ENCODE results near the gene NKD1.
"Not testable (repeated sequence)": the region's sequence is repeated elsewhere in the genome, so short reads cannot be mapped to it uniquely, and the experiment has no call there.

The NKD1 gene

DNA sequence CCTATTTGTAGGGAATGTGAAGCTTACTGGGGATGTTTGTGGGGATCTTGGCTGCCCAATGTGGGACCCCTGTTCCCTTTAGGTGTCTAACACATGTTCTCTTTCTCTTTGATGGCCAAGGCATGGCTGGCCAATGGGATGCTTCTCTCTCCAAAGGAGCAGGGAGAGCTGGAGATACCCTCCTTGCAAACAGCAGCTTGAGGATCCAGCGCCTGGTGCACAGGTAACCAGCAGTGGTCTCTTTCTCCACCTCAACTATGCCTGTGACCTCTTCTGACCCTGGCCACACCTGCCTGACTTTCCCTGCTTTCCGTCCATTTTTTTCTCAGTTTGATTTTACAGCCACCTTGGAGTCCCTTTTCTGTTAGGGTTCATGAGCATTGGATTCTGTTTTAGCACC is 16.8 kb upstream of the NKD1 start:
- H3K4me1 ChIP-seq (ENCODE audit: control insufficient read depth, insufficient read depth, low read length), result no peaks in the 10 kb centered on the region
- no peak for DNase-seq (ENCODE audit: low read depth)

DNA sequence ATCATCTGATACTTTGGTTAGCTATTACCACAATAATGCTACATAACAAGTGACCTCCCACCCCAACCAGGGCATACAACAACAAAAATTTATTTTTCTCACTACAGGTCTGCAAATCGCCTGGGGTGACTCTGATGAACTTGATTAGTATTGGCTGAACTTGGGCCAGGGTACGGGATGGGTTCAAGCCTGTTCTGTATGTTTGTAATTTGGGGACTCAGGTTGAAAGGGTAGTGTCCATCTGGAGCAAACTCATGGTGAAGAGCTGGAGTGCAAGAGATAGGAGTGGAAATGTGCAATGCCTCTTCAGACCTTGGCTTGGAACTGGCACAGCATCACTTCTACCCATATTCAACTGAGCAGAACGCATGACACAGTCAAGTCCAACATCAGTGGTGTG is 16.3 kb upstream of the NKD1 start:
- H3K9me3 ChIP-seq (ENCODE audit: control insufficient read depth, low read length), result peaks cover 27% of the 10 kb centered on the region
- H3K4me3 ChIP-seq (ENCODE audit: low read length), result no peak overlapping the region
- H3K4me1 ChIP-seq (ENCODE audit: control insufficient read depth, insufficient read depth, low read length), result no peaks in the 10 kb centered on the region
- no peak for DNase-seq (ENCODE audit: low read depth)
- H3K27me3 ChIP-seq (replicated peaks; ENCODE audit: control insufficient read depth, insufficient read depth, low read length), result peaks cover 14% of the 10 kb centered on the region
- H3K36me3 ChIP-seq (ENCODE audit: control insufficient read depth, insufficient read depth, low read length, severe bottlenecking), result no peaks in the 10 kb centered on the region
- no peak overlapping the region for H3K9ac ChIP-seq (ENCODE audit: low read length)

More for the DNA sequence above, 16.8 kb upstream of the NKD1 start:
- no peak overlapping the region for H3K9ac ChIP-seq (ENCODE audit: low read length)
- H3K9me3 ChIP-seq (ENCODE audit: control insufficient read depth, low read length), result peaks cover 27% of the 10 kb centered on the region
- H3K4me3 ChIP-seq (ENCODE audit: low read length), result no peak overlapping the region
- peaks cover 14% of the 10 kb centered on the region for H3K27me3 ChIP-seq (replicated peaks; ENCODE audit: control insufficient read depth, insufficient read depth, low read length)
- H3K36me3 ChIP-seq (ENCODE audit: control insufficient read depth, insufficient read depth, low read length, severe bottlenecking), result no peaks in the 10 kb centered on the region

DNA sequence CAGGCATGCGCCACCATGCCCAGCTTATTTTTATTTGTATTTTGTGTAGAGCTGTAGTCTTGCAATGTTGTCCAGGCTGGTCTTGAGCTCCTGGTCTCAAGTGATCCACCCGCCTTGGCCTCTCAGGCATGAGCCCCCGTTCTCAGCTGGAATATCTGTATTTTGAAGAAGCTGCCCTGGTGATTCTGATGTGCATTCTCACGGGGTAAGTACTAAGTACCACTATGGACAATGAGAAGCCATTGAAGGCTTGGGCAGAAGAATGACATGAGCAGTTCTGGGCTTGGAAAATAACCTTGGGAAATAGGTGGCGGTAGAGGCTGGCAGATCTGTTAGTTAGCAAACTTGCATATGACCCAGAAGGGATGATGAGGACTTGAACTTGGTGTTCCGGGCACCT is 15.6 kb upstream of the NKD1 start:
- H3K4me1 ChIP-seq (ENCODE audit: control insufficient read depth, insufficient read depth, low read length), result no peaks in the 10 kb centered on the region

GRCh38 chr16:50533317-50533716 is 14.9 kb upstream of the NKD1 start:
- Histone ChIP-seq H3K4me1 (ENCODE audit: control insufficient read depth, insufficient read depth, low read length) (no peaks in the 10 kb centered on the region), H3K27me3 (replicated peaks; ENCODE audit: control insufficient read depth, insufficient read depth, low read length) (peaks cover 26% of the 10 kb centered on the region), H3K9ac (ENCODE audit: low read length) (no peak overlapping the region), H3K9me3 (ENCODE audit: control insufficient read depth, low read length) (peaks cover 27% of the 10 kb centered on the region), H3K4me3 (ENCODE audit: low read length) (no peak overlapping the region), H3K36me3 (ENCODE audit: control insufficient read depth, insufficient read depth, low read length, severe bottlenecking) (no peaks in the 10 kb centered on the region)
- DNase-seq (ENCODE audit: low read depth), result no peak

More for the DNA sequence above, 15.6 kb upstream of the NKD1 start:
- no peak overlapping the region for H3K9ac ChIP-seq (ENCODE audit: low read length)
- peaks cover 19% of the 10 kb centered on the region for H3K27me3 ChIP-seq (replicated peaks; ENCODE audit: control insufficient read depth, insufficient read depth, low read length)
- no peak overlapping the region for H3K4me3 ChIP-seq (ENCODE audit: low read length)
- no peaks in the 10 kb centered on the region for H3K36me3 ChIP-seq (ENCODE audit: control insufficient read depth, insufficient read depth, low read length, severe bottlenecking)
- peaks cover 27% of the 10 kb centered on the region for H3K9me3 ChIP-seq (ENCODE audit: control insufficient read depth, low read length)
- DNase-seq (ENCODE audit: low read depth), result no peak

DNA sequence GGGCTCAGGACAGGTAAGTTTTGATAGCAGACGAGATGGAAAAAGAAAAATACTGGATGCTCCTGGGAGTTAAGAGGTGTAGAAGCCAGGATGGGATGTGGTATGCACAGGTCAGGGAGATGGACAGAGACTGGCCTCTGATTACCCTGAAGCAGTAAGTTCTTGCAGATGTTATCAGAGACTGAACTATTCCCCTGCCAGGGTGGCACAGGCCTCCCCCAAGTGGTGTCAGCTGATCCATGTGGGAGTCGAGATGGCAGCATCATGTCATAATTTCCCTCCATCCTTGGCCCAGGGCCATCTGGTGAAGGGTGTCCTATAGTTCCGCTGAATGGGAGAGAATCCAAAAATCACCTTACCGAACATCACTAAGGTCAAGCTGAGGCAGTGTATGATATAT is 14.1 kb upstream of the NKD1 start:
- no peak overlapping the region for H3K4me3 ChIP-seq (ENCODE audit: low read length)
- no peak overlapping the region for H3K9ac ChIP-seq (ENCODE audit: low read length)
- H3K4me1 ChIP-seq (ENCODE audit: control insufficient read depth, insufficient read depth, low read length), result no peaks in the 10 kb centered on the region
- H3K27me3 ChIP-seq (replicated peaks; ENCODE audit: control insufficient read depth, insufficient read depth, low read length), result peaks cover 29% of the 10 kb centered on the region
- peaks cover 19% of the 10 kb centered on the region for H3K9me3 ChIP-seq (ENCODE audit: control insufficient read depth, low read length)
- no peaks in the 10 kb centered on the region for H3K36me3 ChIP-seq (ENCODE audit: control insufficient read depth, insufficient read depth, low read length, severe bottlenecking)
- DNase-seq (ENCODE audit: low read depth), result no peak

DNA sequence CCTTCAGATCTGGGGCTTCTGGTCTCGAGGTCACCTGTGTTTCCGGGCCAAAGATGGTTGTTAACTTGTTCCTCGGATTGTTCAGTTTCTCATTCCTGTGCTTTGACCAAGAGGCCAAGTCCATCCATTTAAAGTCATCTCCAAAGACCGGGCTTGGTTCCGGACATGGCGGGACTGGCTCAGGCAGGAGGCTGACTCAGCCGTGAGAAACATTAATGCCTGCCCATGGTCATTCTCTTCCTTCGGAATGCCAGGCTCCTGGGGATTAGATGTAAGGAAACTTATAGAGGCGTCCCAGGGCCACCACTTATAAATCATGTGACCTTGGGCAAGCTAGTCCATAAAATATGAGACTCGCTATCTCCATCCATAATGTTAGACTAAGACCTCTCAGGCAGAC is 13.6 kb upstream of the NKD1 start:
- Histone ChIP-seq H3K4me1 (ENCODE audit: control insufficient read depth, insufficient read depth, low read length) (no peaks in the 10 kb centered on the region), H3K36me3 (ENCODE audit: control insufficient read depth, insufficient read depth, low read length, severe bottlenecking) (no peaks in the 10 kb centered on the region), H3K27me3 (replicated peaks; ENCODE audit: control insufficient read depth, insufficient read depth, low read length) (peaks cover 24% of the 10 kb centered on the region), H3K9ac (ENCODE audit: low read length) (no peak overlapping the region), H3K9me3 (ENCODE audit: control insufficient read depth, low read length) (peaks cover 14% of the 10 kb centered on the region), H3K4me3 (ENCODE audit: low read length) (no peak overlapping the region)
- DNase-seq (ENCODE audit: low read depth), result no peak

DNA sequence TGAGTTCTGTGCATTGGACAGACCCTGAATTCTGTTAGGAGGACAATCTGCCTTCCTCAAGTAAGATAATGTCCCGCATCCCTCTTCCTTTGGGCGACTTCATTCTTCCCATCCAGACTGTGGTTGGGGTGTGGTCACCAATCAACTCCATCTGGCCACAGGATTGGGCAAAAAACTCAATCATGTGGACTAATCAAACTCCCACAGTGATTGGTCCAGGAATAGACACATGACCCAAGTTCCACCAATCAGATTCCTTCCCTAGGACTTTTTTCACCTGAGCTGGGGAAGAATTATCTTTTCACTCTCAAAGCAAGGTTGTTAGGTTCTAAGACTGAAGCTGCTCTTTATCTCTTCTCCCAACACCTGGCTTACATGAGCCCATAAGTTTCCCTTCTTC is 13.2 kb upstream of the NKD1 start:
- no peaks in the 10 kb centered on the region for H3K4me1 ChIP-seq (ENCODE audit: control insufficient read depth, insufficient read depth, low read length)
- H3K4me3 ChIP-seq (ENCODE audit: low read length), result no peak overlapping the region
- no peak overlapping the region for H3K9ac ChIP-seq (ENCODE audit: low read length)
- DNase-seq (ENCODE audit: low read depth), result no peak
- peaks cover 23% of the 10 kb centered on the region for H3K27me3 ChIP-seq (replicated peaks; ENCODE audit: control insufficient read depth, insufficient read depth, low read length)
- H3K9me3 ChIP-seq (ENCODE audit: control insufficient read depth, low read length), result peaks cover 10% of the 10 kb centered on the region
- H3K36me3 ChIP-seq (ENCODE audit: control insufficient read depth, insufficient read depth, low read length, severe bottlenecking), result no peaks in the 10 kb centered on the region

DNA sequence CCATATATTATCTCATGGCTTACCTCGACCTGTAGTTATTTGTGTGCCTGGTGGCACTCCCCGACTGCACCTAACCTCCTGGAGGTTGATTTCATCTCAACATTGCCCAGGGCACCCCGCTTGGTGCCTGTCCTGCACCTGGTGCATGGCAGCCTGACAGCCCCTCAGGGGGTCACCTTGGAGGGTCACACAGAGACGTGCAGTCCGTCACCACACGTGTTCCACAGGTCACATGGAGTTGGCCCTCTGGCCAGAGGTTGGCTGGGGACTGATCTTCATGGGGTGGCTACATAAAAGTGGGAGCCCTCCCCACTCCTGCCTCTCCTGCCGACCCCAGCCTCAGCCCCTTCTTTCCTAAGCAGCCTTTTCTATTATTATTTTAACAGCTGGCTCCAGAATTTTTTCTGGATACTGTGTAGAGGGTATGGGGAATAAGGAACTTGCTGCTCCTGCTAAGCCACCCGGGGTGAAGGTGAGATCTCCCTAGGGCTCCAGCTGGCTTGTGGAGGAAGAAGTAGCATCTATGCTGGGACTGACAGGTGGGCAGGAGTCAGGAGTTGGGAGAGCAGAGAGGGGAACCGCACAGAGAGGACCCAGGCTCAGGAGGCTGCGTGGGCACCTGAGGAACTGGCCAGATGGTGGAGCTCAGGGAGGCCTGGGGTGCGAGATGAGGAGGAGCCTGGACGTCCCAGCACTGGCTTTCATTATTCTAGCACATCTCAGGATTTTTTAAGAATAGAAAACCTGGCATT is 12.5 kb upstream of the NKD1 start:
- no peaks in the 10 kb centered on the region for H3K4me1 ChIP-seq (ENCODE audit: control insufficient read depth, insufficient read depth, low read length)
- peaks cover 23% of the 10 kb centered on the region for H3K27me3 ChIP-seq (replicated peaks; ENCODE audit: control insufficient read depth, insufficient read depth, low read length)
- H3K4me3 ChIP-seq (ENCODE audit: low read length), result no peak overlapping the region
- H3K9me3 ChIP-seq (ENCODE audit: control insufficient read depth, low read length), result peaks cover 4% of the 10 kb centered on the region
- H3K36me3 ChIP-seq (ENCODE audit: control insufficient read depth, insufficient read depth, low read length, severe bottlenecking), result no peaks in the 10 kb centered on the region
- no peak for DNase-seq (ENCODE audit: low read depth)
- no peak overlapping the region for H3K9ac ChIP-seq (ENCODE audit: low read length)

DNA sequence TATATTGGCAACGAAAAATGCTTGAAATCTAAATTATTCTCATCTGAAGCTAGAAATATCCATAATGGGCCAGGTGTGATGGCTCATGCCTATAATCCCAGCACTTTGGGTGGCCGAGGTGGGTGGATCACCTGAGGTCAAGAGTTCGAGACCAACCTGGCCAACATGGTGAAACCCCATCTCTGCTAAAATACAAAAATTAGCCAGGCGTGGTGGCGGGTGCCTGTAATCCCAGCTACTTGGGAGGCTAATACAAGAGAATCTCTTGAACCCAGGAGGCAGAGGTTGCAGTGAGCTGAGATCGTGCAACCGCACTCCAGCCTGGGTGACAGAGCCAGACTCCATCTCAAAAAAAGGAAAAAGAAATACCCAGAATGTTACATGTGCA is 11.9 kb upstream of the NKD1 start:
- peaks cover 23% of the 10 kb centered on the region for H3K27me3 ChIP-seq (replicated peaks; ENCODE audit: control insufficient read depth, insufficient read depth, low read length)
- H3K9me3 ChIP-seq (ENCODE audit: control insufficient read depth, low read length); H3K9ac ChIP-seq (ENCODE audit: low read length); H3K36me3 ChIP-seq (ENCODE audit: control insufficient read depth, insufficient read depth, low read length, severe bottlenecking); H3K4me3 ChIP-seq (ENCODE audit: low read length); H3K4me1 ChIP-seq (ENCODE audit: control insufficient read depth, insufficient read depth, low read length); DNase-seq (ENCODE audit: low read depth): not testable (repeated sequence)

DNA sequence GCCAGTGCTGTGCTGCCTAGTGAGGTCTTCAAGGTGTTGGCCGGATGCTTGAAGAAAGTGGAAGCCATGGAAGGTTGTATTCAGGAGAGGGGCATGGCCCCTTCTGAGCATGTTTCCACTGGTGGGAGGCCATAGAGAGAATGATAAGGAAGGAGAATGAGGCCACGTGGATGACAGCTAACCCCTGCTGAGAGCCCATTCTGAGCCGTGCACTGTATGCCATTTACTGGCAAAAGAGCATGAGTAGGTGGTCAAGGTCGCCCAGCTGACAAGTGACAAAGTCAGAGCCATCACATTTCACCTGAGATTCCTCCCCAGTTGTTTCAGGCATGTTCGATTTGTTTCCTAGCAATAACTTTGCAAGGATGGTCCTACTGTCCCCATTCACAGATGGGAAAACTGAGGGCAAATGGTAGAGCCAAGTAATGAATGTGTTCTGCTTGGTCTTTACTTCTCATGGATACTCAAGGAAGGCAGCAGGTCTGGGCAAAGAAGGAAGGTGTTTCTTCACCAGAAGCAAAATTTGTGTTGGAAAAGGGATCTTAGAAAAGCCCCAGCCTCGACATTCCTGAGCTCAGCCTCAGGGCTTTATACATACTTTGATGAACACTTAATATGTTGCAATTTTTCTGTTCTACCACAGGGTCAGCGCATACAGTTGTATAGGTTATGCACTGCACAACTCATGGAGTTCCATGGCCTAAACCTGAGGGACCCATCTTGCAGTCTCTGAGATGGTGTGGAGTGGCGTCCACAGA is 10.5 kb upstream of the NKD1 start:
- Histone ChIP-seq H3K9ac (ENCODE audit: low read length) (no peak overlapping the region), H3K4me1 (ENCODE audit: control insufficient read depth, insufficient read depth, low read length) (no peaks in the 10 kb centered on the region), H3K9me3 (ENCODE audit: control insufficient read depth, low read length) (peaks cover 4% of the 10 kb centered on the region), H3K36me3 (ENCODE audit: control insufficient read depth, insufficient read depth, low read length, severe bottlenecking) (no peaks in the 10 kb centered on the region), H3K4me3 (ENCODE audit: low read length) (no peak overlapping the region), H3K27me3 (replicated peaks; ENCODE audit: control insufficient read depth, insufficient read depth, low read length) (peaks cover 34% of the 10 kb centered on the region)
- no peak for DNase-seq (ENCODE audit: low read depth)

GRCh38 chr16:50538411-50539052 is 9.7 kb upstream of the NKD1 start:
- Histone ChIP-seq H3K4me1 (ENCODE audit: control insufficient read depth, insufficient read depth, low read length) (no peaks in the 10 kb centered on the region), H3K36me3 (ENCODE audit: control insufficient read depth, insufficient read depth, low read length, severe bottlenecking) (no peaks in the 10 kb centered on the region), H3K9ac (ENCODE audit: low read length) (no peak overlapping the region), H3K4me3 (ENCODE audit: low read length) (no peak overlapping the region), H3K9me3 (ENCODE audit: control insufficient read depth, low read length) (peaks cover 4% of the 10 kb centered on the region), H3K27me3 (replicated peaks; ENCODE audit: control insufficient read depth, insufficient read depth, low read length) (peaks cover 39% of the 10 kb centered on the region)
- DNase-seq (ENCODE audit: low read depth), result no peak
